PC-3 (cell line): Measurements from ENCODE around the gene PCED1B. TPM values are rescaled to one million over a fixed set of nuclear protein-coding genes. Genes with fewer than 3 reads are reported as not detected.
"Not testable (repeated sequence)": the region's sequence is repeated elsewhere in the genome, so short reads cannot be mapped to it uniquely, and the experiment has no call there.

Experiments
- ATAC-seq: fragments of 200-7000 bp; cut with Tn5 transposase; 2 replicates; pipeline ENCODE4 v1.9.1; 2020; ENCODE audit warnings: mild to moderate bottlenecking, moderate library complexity
- BruUV-seq: library from RNA; stranded (reverse); fragments of 400-500 nt; replicated peaks from 2 replicates; lab custom pipeline; 2021; lab: Mats Ljungman, UMichigan
- CTCF ChIA-PET: fragments of 300-600 bp; sonication (Branson Sonifier 250); formaldehyde crosslinking; loops from one replicate; lab custom pipeline; 2022; ENCODE audit warnings: antibody characterized with exemption; lab: Charles Lee
- POLR2A ChIA-PET: fragments of 300-600 bp; sonication (Branson Sonifier 250); formaldehyde crosslinking; loops from one replicate; lab custom pipeline; 2022; ENCODE audit warnings: antibody characterized with exemption; ENCODE audit not compliant: unreplicated experiment; lab: Charles Lee
- DNase-seq: peaks from one replicate; pipeline ENCODE4 v3.0.0-alpha.2; 2015
- H2AFZ ChIP-seq: fragments of 300-600 bp; sonication (generic); 2 replicates; pipeline ENCODE4 v1.6.0; 2016; ENCODE audit warnings: antibody characterized with exemption, low read length
- H3F3A ChIP-seq: fragments of 300-600 bp; sonication (generic); one replicate; pipeline ENCODE4 v1.6.0; 2017; ENCODE audit warnings: antibody characterized with exemption, low read length, control low read depth, mild to moderate bottlenecking; ENCODE audit not compliant: unreplicated experiment
- H3K27ac ChIP-seq: fragments of 300-600 bp; sonication (generic); 2 replicates; pipeline ENCODE4 v1.5.1; 2016; ENCODE audit warnings: mild to moderate bottlenecking, low read length
- H3K27me3 ChIP-seq: fragments of 300-600 bp; sonication (generic); 2 replicates; pipeline ENCODE4 v1.6.1; 2016; ENCODE audit warnings: low read length, mixed read lengths
- H3K36me3 ChIP-seq: fragments of 300-600 bp; sonication (generic); 2 replicates; pipeline ENCODE4 v1.6.1; 2016; ENCODE audit warnings: low read depth, mixed run types, low read length, mixed read lengths
- H3K4me1 ChIP-seq: fragments of 300-600 bp; sonication (generic); 2 replicates; pipeline ENCODE4 v1.5.1; 2016; ENCODE audit warnings: low read length; ENCODE audit not compliant: insufficient read depth
- H3K4me2 ChIP-seq: fragments of 300-600 bp; sonication (generic); 2 replicates; pipeline ENCODE4 v1.6.0; 2016; ENCODE audit warnings: low read length
- H3K4me3 ChIP-seq: fragments of 300-600 bp; sonication (generic); 2 replicates; pipeline ENCODE4 v1.5.1; 2016; ENCODE audit warnings: mild to moderate bottlenecking, low read length, mixed read lengths
- H3K79me2 ChIP-seq: fragments of 300-600 bp; sonication (generic); 2 replicates; pipeline ENCODE4 v1.6.1; 2017; ENCODE audit warnings: low read length, mixed read lengths
- H3K9ac ChIP-seq: fragments of 300-600 bp; sonication (generic); 2 replicates; pipeline ENCODE4 v1.6.0; 2016; ENCODE audit warnings: mild to moderate bottlenecking, low read length
- H3K9me2 ChIP-seq: fragments of 300-600 bp; sonication (generic); replicated peaks from 2 replicates; pipeline ENCODE4 v1.6.1; 2016; ENCODE audit warnings: mixed run types, low read length, mixed read lengths
- H3K9me3 ChIP-seq: fragments of 300-600 bp; sonication (generic); 2 replicates; pipeline ENCODE4 v1.6.1; 2016; ENCODE audit warnings: low read length, mixed read lengths
- H4K20me1 ChIP-seq: fragments of 300-600 bp; sonication (generic); 2 replicates; pipeline ENCODE4 v1.6.1; 2016; ENCODE audit warnings: low read length, mixed read lengths
- CTCF ChIP-seq: fragments of 300-600 bp; sonication (generic); conservative IDR thresholded peaks from 2 replicates; pipeline ENCODE4 v1.5.1; 2017; ENCODE audit warnings: antibody characterized with exemption, low read depth, mild to moderate bottlenecking, low read length
- EZH2 ChIP-seq: fragments of 300-600 bp; sonication (generic); IDR thresholded peaks from one replicate; pipeline ENCODE4 v1.6.1; 2017; ENCODE audit warnings: antibody characterized with exemption, mild to moderate bottlenecking, low read length; ENCODE audit not compliant: unreplicated experiment
- EZH2phosphoT487 ChIP-seq: fragments of 300-600 bp; sonication (generic); IDR thresholded peaks from 2 replicates; pipeline ENCODE4 v1.6.1; 2018; ENCODE audit warnings: mild to moderate bottlenecking, antibody characterized with exemption, low read length, borderline replicate concordance
- intact Hi-C: fragments of 100-400 bp; cut with micrococcal nuclease; formaldehyde crosslinking; loops from 2 replicates; pipeline ENCODE4 v1.9.0; 2023
- total RNA-seq: library from RNA; depleted of rRNA; stranded (reverse); fragments of >200 nt; gene quantifications from 2 replicates; pipeline ENCODE4 v1.2.3, GENCODE V29; 2014

The PCED1B gene
- total RNA-seq, 1 experiment from 2014 or later: 1.0 TPM

- ATAC-seq: no peak
- POLR2A ChIA-PET: no interaction called here
- Histone ChIP-seq H2AFZ (no peak overlapping the region), H3K27ac (no peak overlapping the region), H3K4me3 (no peak overlapping the region), H3K36me3 (peaks cover 5% of the 10 kb centered on the region; the same call in 1 of the 2 replicates), H3K4me1 (no peaks in the 10 kb centered on the region), H3K79me2 (no peaks in the 10 kb centered on the region), H3K9ac (no peak overlapping the region), H3K4me2 (no peak overlapping the region), H3K9me3 (peaks cover 9% of the 10 kb centered on the region), H3K9me2 (no peaks in the 10 kb centered on the region), H3K27me3 (no peaks in the 10 kb centered on the region), H3F3A (no peaks in the 10 kb centered on the region), H4K20me1 (no peaks in the 10 kb centered on the region)
- BruUV-seq: no TSS peak
- DNase-seq: no peak
- TF ChIP-seq CTCF (no peak), EZH2 (no peak), EZH2phosphoT487 (no peak)
- CTCF ChIA-PET: interaction anchor here (0.6 kb wide), 1 partner anchor 1077 kb away, joined by 3 read pairs; no protein-coding TSS in a partner anchor
- intact Hi-C loops: loop anchor here (5.0 kb wide), 1 partner anchor 84 kb away; no protein-coding TSS in a partner anchor
Measured at GRCh38 chr12:47166365-47166764, 86.9 kb downstream of the PCED1B start.

DNA sequence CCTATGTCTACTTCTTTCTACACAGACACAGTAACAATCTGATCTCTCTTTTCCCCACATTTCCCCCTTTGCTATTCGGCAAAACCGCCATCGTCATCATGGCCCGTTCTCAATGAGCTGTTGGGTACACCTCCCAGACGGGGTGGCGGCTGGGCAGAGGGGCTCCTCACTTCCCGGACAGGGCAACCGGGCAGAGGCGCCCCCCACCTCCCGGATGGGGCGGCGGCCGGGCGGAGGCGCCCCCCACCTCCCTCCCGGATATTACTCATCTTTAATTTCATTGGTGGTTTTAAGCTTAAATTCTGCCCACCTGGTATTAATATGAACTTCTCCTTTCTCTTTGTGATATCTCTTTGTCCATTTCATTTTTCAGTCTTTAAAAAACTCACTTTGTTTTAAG lies 90.9 kb downstream of the PCED1B start:
- H3K27ac ChIP-seq, H3K4me3 ChIP-seq, DNase-seq, H4K20me1 ChIP-seq, H3K27me3 ChIP-seq, H3K9ac ChIP-seq, H3K4me2 ChIP-seq, H3K4me1 ChIP-seq, H2AFZ ChIP-seq, POLR2A ChIA-PET, intact Hi-C loops, ATAC-seq, H3K9me2 ChIP-seq, H3K9me3 ChIP-seq, H3K79me2 ChIP-seq, H3F3A ChIP-seq, CTCF ChIA-PET, BruUV-seq, H3K36me3 ChIP-seq: not testable (repeated sequence)

DNA sequence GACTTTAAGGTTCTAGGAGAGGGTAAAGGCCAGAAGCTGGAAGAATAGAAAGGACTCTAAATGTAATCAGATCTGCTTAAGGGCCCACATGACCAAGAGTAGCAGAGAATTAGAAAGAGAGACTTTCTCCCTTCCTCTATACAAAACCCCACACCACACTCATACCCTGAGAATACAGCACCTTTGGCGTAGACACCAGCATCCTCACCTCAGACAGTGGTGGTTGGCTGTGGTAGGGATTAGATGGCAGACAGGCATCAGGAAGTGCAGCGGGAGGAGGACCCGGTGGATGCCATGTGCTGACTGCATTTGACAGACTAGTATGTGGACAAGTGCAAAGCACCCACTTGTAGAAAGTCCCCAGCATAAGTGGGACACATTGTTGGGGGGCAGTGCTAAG lies 98.6 kb downstream of the PCED1B start:
- no peak for ATAC-seq
- H3K36me3 ChIP-seq: no peaks in the 10 kb centered on the region
- H3K4me3 ChIP-seq: no peak overlapping the region
- no peaks in the 10 kb centered on the region for H3K27me3 ChIP-seq
- BruUV-seq: no TSS peak
- no peaks in the 10 kb centered on the region for H4K20me1 ChIP-seq
- H3K9me2 ChIP-seq: no peaks in the 10 kb centered on the region
- DNase-seq: no peak
- ChIA-PET CTCF (no interaction called here), POLR2A (no interaction called here)
- H3K4me1 ChIP-seq: no peaks in the 10 kb centered on the region
- no peak for TF ChIP-seq EZH2phosphoT487
- H3K79me2 ChIP-seq: no peaks in the 10 kb centered on the region
- no peak overlapping the region for H2AFZ ChIP-seq
- no peaks in the 10 kb centered on the region for H3K9me3 ChIP-seq
- H3F3A ChIP-seq: no peaks in the 10 kb centered on the region
- no peak overlapping the region for H3K27ac ChIP-seq
- H3K9ac ChIP-seq: no peak overlapping the region
- intact Hi-C loops: no loop called here
- no peak overlapping the region for H3K4me2 ChIP-seq

DNA sequence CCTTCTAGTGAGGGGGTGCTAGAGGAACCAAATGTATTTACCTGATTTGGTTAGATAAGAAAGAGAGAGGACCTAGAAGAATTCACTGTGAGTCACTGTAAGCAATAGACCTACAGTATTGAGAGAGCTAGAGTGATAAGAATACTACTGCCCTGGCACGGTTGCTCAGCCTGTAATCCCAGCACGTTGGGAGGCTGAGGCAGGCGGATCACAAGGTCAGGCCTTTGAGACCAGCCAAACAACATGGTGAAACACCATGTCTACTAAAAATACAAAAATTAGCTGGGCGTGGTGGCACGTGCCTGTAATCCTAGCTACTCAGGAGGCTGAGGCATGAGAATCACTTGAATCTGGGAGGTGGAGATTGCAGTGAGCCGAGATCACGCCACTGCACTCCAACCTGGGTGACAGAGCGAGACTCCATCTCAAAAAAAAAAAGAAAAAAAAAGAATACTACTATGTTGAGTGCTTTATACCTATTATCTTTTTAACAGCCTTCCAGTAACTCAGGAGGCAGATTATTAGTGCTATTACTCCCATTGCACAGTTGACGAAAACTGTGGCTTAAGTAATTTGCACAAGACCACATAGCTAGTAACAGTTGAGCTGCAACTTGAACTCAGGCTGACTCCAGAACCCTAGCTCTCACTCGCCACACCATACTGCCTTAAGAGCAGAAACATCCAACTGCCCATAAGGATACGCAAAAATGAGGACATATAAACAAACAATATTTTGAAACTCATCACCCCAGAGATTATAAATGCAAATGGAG lies 102.9 kb downstream of the PCED1B start:
- DNase-seq, H3K79me2 ChIP-seq, H3K4me3 ChIP-seq, H2AFZ ChIP-seq, POLR2A ChIA-PET, H4K20me1 ChIP-seq, H3K27ac ChIP-seq, H3K27me3 ChIP-seq, H3K36me3 ChIP-seq, intact Hi-C loops, CTCF ChIA-PET, H3K9ac ChIP-seq, BruUV-seq, H3K9me2 ChIP-seq, ATAC-seq, H3F3A ChIP-seq, H3K4me2 ChIP-seq, H3K9me3 ChIP-seq: not testable (repeated sequence)
- H3K4me1 ChIP-seq: peaks cover 14% of the 10 kb centered on the region; the same call in 1 of the 2 replicates
